ENCODE data around the gene HYAL2. TPM values are rescaled to one million over a fixed set of nuclear protein-coding genes. Genes with fewer than 3 reads are reported as not detected.

Gene HYAL2
- polyA plus RNA-seq, 1 experiment: 46.6 TPM

DNA sequence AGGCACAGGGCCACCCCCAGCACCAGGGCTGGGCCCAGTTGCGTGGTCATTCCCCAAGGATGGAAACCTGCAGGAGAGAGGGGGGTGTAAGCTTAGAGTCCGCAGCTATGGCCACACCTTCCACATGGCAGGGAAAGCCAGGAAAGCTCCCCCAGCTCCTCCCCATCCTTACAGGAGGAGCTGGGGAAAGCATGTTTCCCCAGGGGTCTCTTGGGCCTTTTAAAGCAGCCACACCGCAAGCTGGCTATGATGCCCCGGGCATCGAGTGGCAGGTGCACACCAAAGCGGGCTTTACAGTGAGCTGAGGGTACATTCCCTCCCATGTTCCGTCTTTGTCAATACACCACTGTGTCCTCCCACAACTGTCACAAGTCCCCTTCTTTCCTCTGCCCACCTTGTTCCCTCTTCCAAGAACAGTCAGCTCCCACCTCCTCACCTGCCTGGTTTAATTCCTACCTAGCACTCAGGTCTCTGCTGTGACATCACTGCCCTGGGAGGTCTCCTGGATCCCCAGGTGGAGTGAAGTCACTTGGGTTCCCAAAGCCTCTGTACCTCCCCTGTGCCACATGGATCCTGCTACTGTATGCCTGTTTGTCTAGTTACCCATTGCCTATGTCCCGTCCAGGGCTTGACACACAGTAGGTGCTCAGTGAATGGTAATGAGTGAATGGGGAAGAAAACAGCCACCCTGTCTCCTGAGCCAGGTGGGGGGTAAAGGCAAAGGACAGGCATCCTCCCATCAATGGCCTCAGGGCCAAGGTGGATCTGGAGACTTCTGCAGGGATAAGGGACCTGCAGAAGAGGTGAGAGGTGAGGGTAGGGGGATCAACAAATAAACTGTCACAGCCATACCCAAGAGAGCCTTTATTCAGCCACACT is 26.8 kb downstream of the HYAL2 start:
- POLR2A ChIA-PET: interaction anchor here (1.1 kb wide), 1 partner anchor 12 kb away, joined by 3 read pairs; no protein-coding TSS in a partner anchor
- CTCF ChIA-PET: interaction anchor here (1.2 kb wide), 1 partner anchor 21 kb away, joined by 4 read pairs; no protein-coding TSS in a partner anchor
- DNase-seq (ENCODE audit: low read depth, low spot score): no peak
- Histone ChIP-seq H3K27me3 (ENCODE audit: control insufficient read depth, insufficient read depth, low read length) (no peaks in the 10 kb centered on the region), H3K4me3 (ENCODE audit: low read depth, low read length) (no peak overlapping the region), H3K9me3 (ENCODE audit: control insufficient read depth, insufficient read depth, low read length) (no peaks in the 10 kb centered on the region; the same call in 1 of the 2 replicates), H3K27ac (ENCODE audit: low read depth, low read length) (no peak overlapping the region)
- TF ChIP-seq CTCF (IDR thresholded peaks at IDR 0.05; ENCODE audit: low read depth, low read length): no peak

- H3K27ac ChIP-seq (ENCODE audit: low read depth, low read length): no peak overlapping the region
- no peak for TF ChIP-seq CTCF (IDR thresholded peaks at IDR 0.05; ENCODE audit: low read depth, low read length)
- H3K4me3 ChIP-seq (ENCODE audit: low read depth, low read length): no peak overlapping the region
- ChIA-PET CTCF (interaction anchor here (1.2 kb wide), 1 partner anchor 20 kb away, joined by 4 read pairs; no protein-coding TSS in a partner anchor), POLR2A (interaction anchor here (1.1 kb wide), 1 partner anchor 11 kb away, joined by 3 read pairs; no protein-coding TSS in a partner anchor)
- no peaks in the 10 kb centered on the region for H3K27me3 ChIP-seq (ENCODE audit: control insufficient read depth, insufficient read depth, low read length)
- no peak for DNase-seq (ENCODE audit: low read depth, low spot score)
- H3K9me3 ChIP-seq (ENCODE audit: control insufficient read depth, insufficient read depth, low read length): no peaks in the 10 kb centered on the region; the same call in 1 of the 2 replicates
Observed at GRCh38 chr3:50294492-50295403, 27.8 kb downstream of the HYAL2 start.

GRCh38 chr3:50294089-50294488 is 28.5 kb downstream of the HYAL2 start:
- DNase-seq (ENCODE audit: low read depth, low spot score): no peak
- no peak for TF ChIP-seq CTCF (IDR thresholded peaks at IDR 0.05; ENCODE audit: low read depth, low read length)
- no peak overlapping the region for H3K27ac ChIP-seq (ENCODE audit: low read depth, low read length)
- H3K4me3 ChIP-seq (ENCODE audit: low read depth, low read length): no peak overlapping the region
- H3K27me3 ChIP-seq (ENCODE audit: control insufficient read depth, insufficient read depth, low read length): no peaks in the 10 kb centered on the region
- CTCF ChIA-PET: interaction anchor here (0.6 kb wide), 1 partner anchor 27 kb away, joined by 3 read pairs; no protein-coding TSS in a partner anchor
- POLR2A ChIA-PET: interaction anchor here (1.1 kb wide), 1 partner anchor 10 kb away, joined by 3 read pairs; no protein-coding TSS in a partner anchor
- H3K9me3 ChIP-seq (ENCODE audit: control insufficient read depth, insufficient read depth, low read length): no peaks in the 10 kb centered on the region; the same call in 1 of the 2 replicates

DNA sequence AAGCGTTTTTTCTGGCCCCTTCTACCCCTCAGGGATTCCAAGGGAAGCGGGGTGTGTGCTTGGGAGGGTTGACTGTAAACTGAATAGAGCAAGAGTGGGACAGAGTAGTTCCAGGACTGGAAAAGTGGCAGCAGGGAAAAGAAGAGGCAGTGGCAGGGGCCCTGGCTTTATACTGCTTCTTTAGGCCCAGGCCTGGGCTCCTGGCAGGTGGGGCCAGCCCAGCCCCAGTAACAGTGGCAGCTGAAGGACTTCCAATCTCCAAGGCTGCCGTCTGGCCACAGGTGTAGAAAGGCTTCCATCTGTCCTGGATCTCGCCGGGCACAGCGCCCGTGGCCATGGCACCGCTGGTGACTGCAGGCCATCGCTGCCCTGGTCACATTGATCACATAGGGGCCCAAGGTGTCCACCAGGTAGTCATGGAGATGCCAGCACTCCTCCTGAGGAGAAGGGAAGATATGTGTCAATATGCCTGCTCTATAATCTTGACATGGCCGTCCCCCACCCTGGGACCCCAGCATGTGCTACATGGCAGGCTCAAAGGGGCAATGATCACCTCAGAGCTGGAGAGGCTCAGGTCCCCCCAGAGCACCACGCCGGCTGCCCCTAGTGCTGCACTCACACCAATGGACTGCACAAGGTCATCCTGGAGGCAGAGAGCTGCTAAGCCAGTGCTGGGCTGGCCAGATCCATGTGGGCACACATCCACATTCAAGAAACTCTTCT is 29.3 kb downstream of the HYAL2 start:
- TF ChIP-seq CTCF (IDR thresholded peaks at IDR 0.05; ENCODE audit: low read depth, low read length): no peak
- no peaks in the 10 kb centered on the region for H3K27me3 ChIP-seq (ENCODE audit: control insufficient read depth, insufficient read depth, low read length)
- no peaks in the 10 kb centered on the region; the same call in 1 of the 2 replicates for H3K9me3 ChIP-seq (ENCODE audit: control insufficient read depth, insufficient read depth, low read length)
- ChIA-PET POLR2A (interaction anchor here (0.8 to 2.1 kb wide), 2 partner anchors 12 to 44 kb away, joined by 4 to 7 read pairs; no protein-coding TSS in a partner anchor), CTCF (interaction anchor here (0.6 kb wide), 1 partner anchor 28 kb away, joined by 3 read pairs; no protein-coding TSS in a partner anchor)
- H3K4me3 ChIP-seq (ENCODE audit: low read depth, low read length): no peak overlapping the region
- no peak for DNase-seq (ENCODE audit: low read depth, low spot score)
- peak overlapping the region; percentile 61 for H3K27ac ChIP-seq (ENCODE audit: low read depth, low read length)
